Keratinocyte (primary cell): ENCODE measurements around the gene CPNE4. TPM values are rescaled to one million over a fixed set of nuclear protein-coding genes. Genes with fewer than 3 reads are reported as not detected.

Experiments used
- DNase-seq: peaks from one replicate; pipeline ENCODE4 v3.0.0-alpha.2; 2011; ENCODE audit warnings: low read depth, missing footprints, low spot score
- FAIRE-seq: peaks from 2 replicates; lab custom pipeline; 2011; peaks lifted over from hg19 to GRCh38; lab: Jason Lieb, UNC
- H2AFZ ChIP-seq: 2 replicates; pipeline ENCODE4 v1.6.0; 2012; ENCODE audit warnings: low read length, control low read depth, inconsistent platforms; ENCODE audit not compliant: control insufficient read depth
- H3K27ac ChIP-seq: 2 replicates; pipeline ENCODE4 v1.5.1; 2011; ENCODE audit warnings: low read length; ENCODE audit not compliant: control insufficient read depth, insufficient read depth
- H3K27me3 ChIP-seq: 3 replicates; pipeline ENCODE4 v1.6.0; 2011; ENCODE audit warnings: low read length; ENCODE audit not compliant: control insufficient read depth, insufficient read depth; ENCODE audit errors: extremely low read depth
- H3K36me3 ChIP-seq, 2 experiments: 2 replicates in 1 of 2; 3 replicates in 1 of 2; pipeline ENCODE4 v1.5.1; 2011; ENCODE audit warnings: low read length in 2 of 2, mild to moderate bottlenecking in 1 of 2; ENCODE audit not compliant: control insufficient read depth in 2 of 2, insufficient read depth in 2 of 2; ENCODE audit errors: extremely low read depth in 1 of 2
- H3K4me1 ChIP-seq: 3 replicates; pipeline ENCODE4 v1.5.1; 2011; ENCODE audit warnings: low read length; ENCODE audit not compliant: control insufficient read depth, insufficient read depth; ENCODE audit errors: extremely low read depth
- H3K4me2 ChIP-seq: 3 replicates; pipeline ENCODE4 v1.6.0; 2011; ENCODE audit warnings: low read depth, low read length; ENCODE audit not compliant: control insufficient read depth, insufficient read depth; ENCODE audit errors: extremely low read depth
- H3K4me3 ChIP-seq, 3 experiments: fragments of 200-600 bp in 1 of 3; sonication (generic) in 1 of 3; 2 replicates in 2 of 3; 3 replicates in 1 of 3; pipeline ENCODE4 v1.5.1; 2011 to 2016; ENCODE audit warnings: low read length in 3 of 3, mild to moderate bottlenecking in 3 of 3, control low read depth in 2 of 3, inconsistent platforms in 1 of 3, low read depth in 1 of 3, mixed read lengths in 1 of 3, mixed run types in 1 of 3, moderate library complexity in 1 of 3; ENCODE audit not compliant: control insufficient read depth in 2 of 3, insufficient read depth in 2 of 3; ENCODE audit errors: extremely low read depth in 1 of 3
- H3K79me2 ChIP-seq: 2 replicates; pipeline ENCODE4 v1.6.0; 2012; ENCODE audit warnings: low read length; ENCODE audit not compliant: control insufficient read depth, insufficient read depth
- H3K9ac ChIP-seq: 3 replicates; pipeline ENCODE4 v1.6.0; 2011; ENCODE audit warnings: low read length; ENCODE audit not compliant: control insufficient read depth, insufficient read depth; ENCODE audit errors: extremely low read depth
- H3K9me1 ChIP-seq: 3 replicates; pipeline ENCODE4 v1.6.0; 2011; ENCODE audit warnings: low read length; ENCODE audit not compliant: control insufficient read depth, insufficient read depth; ENCODE audit errors: extremely low read depth
- H3K9me3 ChIP-seq: 2 replicates; pipeline ENCODE4 v1.5.1; 2012; ENCODE audit warnings: low read depth, low read length; ENCODE audit not compliant: control insufficient read depth
- H4K20me1 ChIP-seq: 3 replicates; pipeline ENCODE4 v1.6.0; 2011; ENCODE audit warnings: low read length; ENCODE audit not compliant: control insufficient read depth, insufficient read depth; ENCODE audit errors: extremely low read depth
- EZH2 ChIP-seq: IDR thresholded peaks from one replicate; pipeline ENCODE4 v1.6.1; 2012; ENCODE audit warnings: inconsistent platforms, mild to moderate bottlenecking, low read length, moderate library complexity
- dilution Hi-C: fragments of 300-500 bp; cut with MboI; formaldehyde crosslinking; loops from one replicate; pipeline ENCODE4 v1.7.0; 2020; ENCODE audit warnings: low sequenced_read_pairs; ENCODE audit not compliant: extremely low pct_ligation_motif_present
- polyA plus RNA-seq, 5 experiments: library from polyadenylated mRNA; depleted of rRNA in 3 of 5; stranded (reverse) in 3 of 5; stranded (forward) in 1 of 5; unstranded in 1 of 5; fragments of >200 nt; gene quantifications; 1 replicate in 1 of 5; 2 replicates in 3 of 5; 3 replicates in 1 of 5; pipeline versions ENCODE4 v1.2.1 to v1.2.3, GENCODE V29; 2011 to 2012; ENCODE audit warnings: missing spikeins in 2 of 5, low read depth in 1 of 5, low replicate concordance in 1 of 5
- TF ChIP-seq, protein P1 (sequence below), 3 experiments: IDR thresholded peaks in 1 of 3; conservative IDR thresholded peaks in 1 of 3; optimal IDR thresholded peaks in 1 of 3; 2 replicates in 2 of 3; 3 replicates in 1 of 3; pipeline versions ENCODE3 to v1.5.1; 2011; ENCODE audit warnings: low read length in 3 of 3, mild to moderate bottlenecking in 3 of 3, moderate library complexity in 2 of 3, control low read depth in 1 of 3, inconsistent platforms in 1 of 3; ENCODE audit not compliant: insufficient read depth in 2 of 3; ENCODE audit errors: extremely low read depth in 1 of 3

Gene CPNE4
- polyA plus RNA-seq, 1 donor (not counting 4 experiments of a cell fraction or from before 2014, with no cell fraction given), result 0.08 TPM

DNA sequence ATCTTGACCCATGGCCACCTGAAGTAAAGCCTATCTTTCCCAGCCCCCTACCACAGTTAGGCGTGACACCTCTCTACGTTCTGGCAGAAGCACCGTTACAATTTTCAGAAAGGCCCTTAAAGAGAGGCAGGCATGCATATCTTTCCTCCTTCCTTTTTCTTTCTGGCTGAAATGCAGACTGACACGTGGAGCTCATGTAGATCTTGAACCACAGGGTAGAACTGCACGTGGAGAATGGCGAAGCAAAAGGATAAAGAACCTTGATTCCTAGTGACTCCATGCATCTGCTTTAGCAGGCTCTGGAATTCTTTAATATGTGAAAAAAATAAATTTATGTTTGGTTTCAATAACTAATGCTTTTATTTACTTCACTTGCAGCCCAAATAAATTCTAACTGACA lies 166.6 kb downstream of the CPNE4 start:
- H3K9me1 ChIP-seq, result no peaks in the 10 kb centered on the region
- no peak for DNase-seq
- H4K20me1 ChIP-seq, result no peaks in the 10 kb centered on the region
- H3K27ac ChIP-seq, result no peak overlapping the region
- no peaks in the 10 kb centered on the region for H3K36me3 ChIP-seq
- H3K4me3 ChIP-seq, result no peak overlapping the region
- FAIRE-seq, result no peak
- H3K9me3 ChIP-seq, result no peaks in the 10 kb centered on the region
- no peak overlapping the region for H3K9ac ChIP-seq
- no peak overlapping the region for H3K4me2 ChIP-seq
- dilution Hi-C loops, result no loop called here
- H3K27me3 ChIP-seq, result no peaks in the 10 kb centered on the region
- no peaks in the 10 kb centered on the region for H3K79me2 ChIP-seq
- TF ChIP-seq, protein P1, sequence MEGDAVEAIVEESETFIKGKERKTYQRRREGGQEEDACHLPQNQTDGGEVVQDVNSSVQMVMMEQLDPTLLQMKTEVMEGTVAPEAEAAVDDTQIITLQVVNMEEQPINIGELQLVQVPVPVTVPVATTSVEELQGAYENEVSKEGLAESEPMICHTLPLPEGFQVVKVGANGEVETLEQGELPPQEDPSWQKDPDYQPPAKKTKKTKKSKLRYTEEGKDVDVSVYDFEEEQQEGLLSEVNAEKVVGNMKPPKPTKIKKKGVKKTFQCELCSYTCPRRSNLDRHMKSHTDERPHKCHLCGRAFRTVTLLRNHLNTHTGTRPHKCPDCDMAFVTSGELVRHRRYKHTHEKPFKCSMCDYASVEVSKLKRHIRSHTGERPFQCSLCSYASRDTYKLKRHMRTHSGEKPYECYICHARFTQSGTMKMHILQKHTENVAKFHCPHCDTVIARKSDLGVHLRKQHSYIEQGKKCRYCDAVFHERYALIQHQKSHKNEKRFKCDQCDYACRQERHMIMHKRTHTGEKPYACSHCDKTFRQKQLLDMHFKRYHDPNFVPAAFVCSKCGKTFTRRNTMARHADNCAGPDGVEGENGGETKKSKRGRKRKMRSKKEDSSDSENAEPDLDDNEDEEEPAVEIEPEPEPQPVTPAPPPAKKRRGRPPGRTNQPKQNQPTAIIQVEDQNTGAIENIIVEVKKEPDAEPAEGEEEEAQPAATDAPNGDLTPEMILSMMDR (optimal IDR thresholded peaks at IDR 0.05 in 1 of 3, IDR thresholded peaks at IDR 0.05 in 1 of 3, conservative IDR thresholded peaks at IDR 0.05 in 1 of 3; ENCODE audit: extremely low read depth in 1 of 3, insufficient read depth in 2 of 3, low read length in 3 of 3), result no peak
- TF ChIP-seq EZH2, result no peak
- no peak overlapping the region for H2AFZ ChIP-seq
- no peaks in the 10 kb centered on the region for H3K4me1 ChIP-seq

DNA sequence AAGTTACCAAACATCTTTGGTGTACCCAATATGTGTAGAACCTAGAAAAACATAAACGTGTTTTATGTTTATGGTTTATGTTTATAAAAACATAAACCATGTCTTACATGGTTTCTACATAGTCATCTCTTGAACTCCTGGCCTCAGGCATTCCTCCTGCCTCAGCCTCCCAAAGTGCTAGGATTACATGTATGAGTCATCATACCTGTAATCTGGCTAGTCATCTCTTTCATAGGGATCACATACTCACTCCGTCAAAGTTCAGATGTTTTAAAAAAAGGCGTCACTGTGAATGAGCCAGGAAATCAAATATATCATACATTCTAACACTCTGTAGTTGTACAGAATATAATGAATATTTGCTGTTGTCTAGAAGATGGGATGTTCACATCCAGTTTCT lies 178.6 kb downstream of the CPNE4 start:
- dilution Hi-C loops, result no loop called here
- Histone ChIP-seq H3K79me2 (no peaks in the 10 kb centered on the region), H3K9me1 (no peaks in the 10 kb centered on the region), H3K4me1 (no peaks in the 10 kb centered on the region), H2AFZ (no peak overlapping the region), H4K20me1 (no peaks in the 10 kb centered on the region), H3K27me3 (no peaks in the 10 kb centered on the region), H3K4me3 (no peak overlapping the region), H3K4me2 (no peak overlapping the region), H3K9ac (no peak overlapping the region), H3K9me3 (no peaks in the 10 kb centered on the region), H3K36me3 (no peaks in the 10 kb centered on the region), H3K27ac (no peak overlapping the region)
- TF ChIP-seq EZH2, result no peak
- TF ChIP-seq, protein P1 (optimal IDR thresholded peaks at IDR 0.05 in 1 of 3, IDR thresholded peaks at IDR 0.05 in 1 of 3, conservative IDR thresholded peaks at IDR 0.05 in 1 of 3; ENCODE audit: extremely low read depth in 1 of 3, insufficient read depth in 2 of 3, low read length in 3 of 3), result no peak
- peak; percentile 2 for DNase-seq
- FAIRE-seq, result no peak
